Raji (cell line): ENCODE results near the gene KIF1A.

ENCODE experiments used
- POLR2A ChIP-seq: IDR thresholded peaks from 2 replicates; pipeline ENCODE4 v1.6.1; 2011; ENCODE audit warnings: low read depth, low read length, control low read depth; ENCODE audit not compliant: insufficient read depth

Gene KIF1A, protein sequence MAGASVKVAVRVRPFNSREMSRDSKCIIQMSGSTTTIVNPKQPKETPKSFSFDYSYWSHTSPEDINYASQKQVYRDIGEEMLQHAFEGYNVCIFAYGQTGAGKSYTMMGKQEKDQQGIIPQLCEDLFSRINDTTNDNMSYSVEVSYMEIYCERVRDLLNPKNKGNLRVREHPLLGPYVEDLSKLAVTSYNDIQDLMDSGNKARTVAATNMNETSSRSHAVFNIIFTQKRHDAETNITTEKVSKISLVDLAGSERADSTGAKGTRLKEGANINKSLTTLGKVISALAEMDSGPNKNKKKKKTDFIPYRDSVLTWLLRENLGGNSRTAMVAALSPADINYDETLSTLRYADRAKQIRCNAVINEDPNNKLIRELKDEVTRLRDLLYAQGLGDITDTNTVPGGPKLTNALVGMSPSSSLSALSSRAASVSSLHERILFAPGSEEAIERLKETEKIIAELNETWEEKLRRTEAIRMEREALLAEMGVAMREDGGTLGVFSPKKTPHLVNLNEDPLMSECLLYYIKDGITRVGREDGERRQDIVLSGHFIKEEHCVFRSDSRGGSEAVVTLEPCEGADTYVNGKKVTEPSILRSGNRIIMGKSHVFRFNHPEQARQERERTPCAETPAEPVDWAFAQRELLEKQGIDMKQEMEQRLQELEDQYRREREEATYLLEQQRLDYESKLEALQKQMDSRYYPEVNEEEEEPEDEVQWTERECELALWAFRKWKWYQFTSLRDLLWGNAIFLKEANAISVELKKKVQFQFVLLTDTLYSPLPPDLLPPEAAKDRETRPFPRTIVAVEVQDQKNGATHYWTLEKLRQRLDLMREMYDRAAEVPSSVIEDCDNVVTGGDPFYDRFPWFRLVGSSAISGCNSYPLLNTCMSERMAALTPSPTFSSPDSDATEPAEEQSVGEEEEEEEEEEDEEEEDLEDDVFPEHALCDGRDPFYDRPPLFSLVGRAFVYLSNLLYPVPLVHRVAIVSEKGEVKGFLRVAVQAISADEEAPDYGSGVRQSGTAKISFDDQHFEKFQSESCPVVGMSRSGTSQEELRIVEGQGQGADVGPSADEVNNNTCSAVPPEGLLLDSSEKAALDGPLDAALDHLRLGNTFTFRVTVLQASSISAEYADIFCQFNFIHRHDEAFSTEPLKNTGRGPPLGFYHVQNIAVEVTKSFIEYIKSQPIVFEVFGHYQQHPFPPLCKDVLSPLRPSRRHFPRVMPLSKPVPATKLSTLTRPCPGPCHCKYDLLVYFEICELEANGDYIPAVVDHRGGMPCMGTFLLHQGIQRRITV (N-terminal part only)

DNA sequence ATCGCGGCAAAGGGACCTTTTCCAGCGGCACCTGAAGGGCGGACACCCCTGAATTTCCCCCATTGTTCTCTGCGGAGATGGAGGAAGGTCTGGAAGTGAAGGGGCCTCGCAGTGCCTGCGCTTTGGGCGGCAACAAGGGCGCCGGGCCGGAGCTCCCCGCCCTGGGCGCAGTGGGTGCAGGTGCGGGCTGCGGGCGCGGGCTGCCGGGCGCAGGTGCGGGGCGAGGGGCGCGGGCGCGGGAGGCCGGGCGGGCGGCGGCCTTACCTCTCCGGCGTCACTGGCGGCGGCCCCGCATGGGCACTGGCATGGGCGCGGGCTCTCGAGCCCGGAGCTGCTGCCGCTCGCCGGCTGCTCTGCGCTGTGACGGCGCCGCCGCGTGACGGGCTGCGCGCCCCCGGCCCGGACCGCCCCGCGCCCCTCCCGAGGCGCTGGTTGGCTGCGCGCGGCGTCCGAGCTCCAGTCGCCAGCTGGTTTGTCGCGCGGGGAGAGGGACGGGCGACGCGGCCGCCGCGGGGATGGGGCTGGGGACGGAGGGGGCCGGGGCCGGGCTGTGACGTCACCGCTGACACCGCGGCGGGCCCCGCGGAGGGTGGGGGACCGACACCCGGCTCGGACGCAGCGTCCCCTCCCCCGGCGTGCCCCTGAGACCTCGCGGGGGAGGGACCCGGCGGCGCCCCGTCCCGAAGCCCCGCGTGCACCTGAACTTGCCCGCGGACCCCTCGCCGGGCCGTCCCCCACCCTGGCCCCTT is at the start of gene KIF1A:
TSS of gene KIF1A (minus strand) at position 362 of the 749 bp plus-strand sequence. CDS start 22,467 bp downstream, outside the sequence.
- no peak for TF ChIP-seq POLR2A

DNA sequence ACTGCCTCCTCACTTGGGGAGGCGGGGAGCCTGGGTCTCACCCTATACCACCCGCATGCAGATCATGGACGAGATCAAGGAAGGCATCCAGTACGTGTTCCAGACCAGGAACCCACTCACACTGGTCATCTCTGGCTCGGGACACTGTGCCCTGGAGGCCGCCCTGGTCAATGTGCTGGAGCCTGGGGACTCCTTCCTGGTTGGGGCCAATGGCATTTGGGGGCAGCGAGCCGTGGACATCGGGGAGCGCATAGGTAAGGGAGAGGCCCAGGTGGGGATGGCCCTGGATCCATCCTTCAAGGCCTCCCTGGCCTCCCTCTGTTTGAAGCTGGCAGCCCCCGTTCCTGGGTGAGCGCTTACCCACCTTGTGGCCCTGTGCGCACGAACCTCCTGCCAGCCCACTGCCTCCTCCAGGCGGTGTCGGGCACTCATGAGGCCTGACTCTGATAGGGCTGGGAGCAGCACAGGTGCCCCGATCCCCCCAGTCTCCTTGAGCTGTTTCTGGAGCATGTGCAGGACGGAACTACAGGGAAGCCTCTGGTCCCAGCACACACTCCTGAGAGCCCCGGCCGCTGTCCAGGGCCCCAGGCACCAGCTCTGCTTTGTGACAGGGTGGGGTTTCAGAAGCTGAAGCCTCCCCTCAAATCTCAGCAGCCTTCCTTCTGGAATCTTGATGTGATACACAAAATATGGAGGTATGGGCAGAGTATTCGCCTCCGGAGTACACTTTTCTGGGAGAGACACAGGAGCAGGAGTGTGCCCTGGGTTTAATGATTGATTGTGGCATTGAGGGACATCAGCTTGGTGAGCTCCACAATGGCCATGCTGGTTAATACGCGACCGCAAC is 49.3 kb upstream of the KIF1A start:
- no peak for TF ChIP-seq POLR2A

DNA sequence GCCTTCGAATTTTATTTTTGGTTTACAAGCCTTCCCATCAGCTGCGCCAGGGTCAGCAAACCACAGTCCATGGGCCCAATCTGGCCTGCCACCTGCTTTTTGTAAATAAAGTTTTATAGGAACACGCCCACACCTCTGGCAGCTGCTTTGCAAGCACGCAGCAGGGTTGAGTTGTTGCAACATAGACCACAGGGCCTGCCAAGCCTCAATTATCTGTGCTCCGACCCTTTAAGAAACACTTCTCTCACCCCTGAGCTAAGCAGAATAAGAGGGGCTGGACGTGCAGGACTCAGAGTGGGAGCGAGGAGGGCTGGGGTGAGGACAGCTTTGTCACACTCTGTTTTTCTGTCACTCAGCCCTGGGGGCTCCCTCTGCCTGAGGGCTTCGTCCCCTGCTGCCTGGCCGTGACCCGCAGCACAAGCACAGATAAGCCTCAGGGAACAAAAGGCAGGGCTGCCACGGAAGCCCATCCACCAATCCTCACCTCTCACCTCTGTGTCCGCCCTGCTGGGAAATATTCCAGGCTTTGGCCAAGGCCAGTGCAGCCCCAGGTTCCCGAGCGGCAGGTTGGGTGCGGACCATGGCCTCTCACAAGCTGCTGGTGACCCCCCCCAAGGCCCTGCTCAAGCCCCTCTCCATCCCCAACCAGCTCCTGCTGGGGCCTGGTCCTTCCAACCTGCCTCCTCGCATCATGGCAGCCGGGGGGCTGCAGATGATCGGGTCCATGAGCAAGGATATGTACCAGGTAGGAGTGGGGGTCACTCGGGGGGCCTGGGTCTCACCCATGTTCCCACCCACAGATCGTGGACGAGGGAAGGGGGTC is 48.5 kb upstream of the KIF1A start, which contains the start of gene AGXT:
TSS of gene AGXT (plus strand) at position 539 of the 823 bp plus-strand sequence. CDS start at position 581, 42 bp downstream.
- no peak for TF ChIP-seq POLR2A

DNA sequence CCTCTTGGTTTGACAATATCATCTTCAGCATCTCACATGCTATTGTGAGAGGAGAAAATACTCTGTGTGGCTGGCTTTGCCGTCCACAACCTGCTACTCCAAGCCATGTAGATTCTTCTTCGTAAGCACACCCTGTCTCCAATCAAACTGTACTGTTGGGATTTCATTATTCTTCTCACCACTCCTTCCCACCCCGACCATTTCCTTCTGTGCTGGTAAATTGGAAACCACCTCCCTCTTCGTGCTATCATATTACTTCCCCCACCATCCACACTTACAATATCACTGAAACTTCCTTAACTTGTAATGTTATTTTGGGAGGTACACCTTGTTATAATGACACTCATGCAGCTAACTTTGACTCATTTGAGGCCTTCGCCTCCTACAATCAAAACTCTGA is 45.4 kb upstream of the KIF1A start:
- no peak for TF ChIP-seq POLR2A

DNA sequence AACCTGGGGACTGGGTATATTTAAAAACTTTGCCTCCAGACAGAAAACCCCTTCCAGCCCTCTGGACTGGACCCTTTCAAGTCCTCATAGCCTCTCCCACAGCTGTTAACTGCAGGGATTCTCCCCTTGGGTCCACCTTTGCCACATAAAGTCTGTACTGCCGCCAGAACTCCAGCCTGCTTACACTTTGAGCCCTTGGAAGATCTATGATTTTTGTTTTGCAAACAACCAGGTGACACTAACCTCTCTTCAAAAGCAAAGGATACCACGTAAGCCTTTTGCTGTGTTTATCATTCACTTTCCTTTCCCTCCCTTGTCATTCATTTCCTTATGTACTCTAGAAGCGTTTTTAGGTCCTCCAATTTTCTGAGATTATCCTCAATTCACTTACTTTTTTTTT is 44.5 kb upstream of the KIF1A start:
- TF ChIP-seq POLR2A = no peak

DNA sequence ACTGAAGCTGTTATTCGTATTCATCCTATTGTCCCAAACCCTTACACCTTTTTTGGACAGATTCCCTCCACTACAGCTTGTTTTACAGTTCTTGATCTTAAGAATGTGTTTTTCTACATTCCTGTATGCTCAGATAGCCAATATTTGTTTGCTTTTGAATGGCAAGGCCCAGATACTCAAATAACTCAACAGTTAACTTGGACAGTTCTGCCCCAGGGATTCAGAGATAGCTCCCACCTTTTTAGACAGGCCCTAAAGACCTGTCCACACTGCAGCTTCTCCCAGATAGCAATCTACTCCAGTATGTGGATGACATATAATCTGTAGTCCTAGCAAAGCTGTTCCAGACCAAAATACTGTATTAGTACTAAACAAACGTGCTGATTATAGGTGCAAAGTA is 41.5 kb upstream of the KIF1A start:
- no peak for TF ChIP-seq POLR2A

DNA sequence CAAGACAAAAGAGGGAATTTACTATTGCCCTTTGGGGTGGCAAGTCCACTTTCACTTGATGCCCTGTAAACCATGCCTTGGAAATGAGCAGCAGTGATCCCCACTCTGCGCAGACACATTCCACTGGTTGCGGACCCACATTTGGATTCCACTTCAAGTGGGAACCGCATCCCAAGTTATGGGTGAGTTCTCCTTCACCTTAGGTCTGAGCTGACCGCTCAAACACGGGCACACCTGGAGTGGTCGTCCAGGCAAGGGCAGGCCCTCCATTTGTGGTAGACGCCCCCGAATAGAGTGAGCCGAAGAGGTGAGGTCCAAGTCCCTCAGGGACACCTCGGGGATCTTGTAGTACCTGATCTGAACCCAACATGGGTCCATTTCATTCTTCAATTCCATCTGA is 38.9 kb upstream of the KIF1A start:
- TF ChIP-seq POLR2A = no peak

DNA sequence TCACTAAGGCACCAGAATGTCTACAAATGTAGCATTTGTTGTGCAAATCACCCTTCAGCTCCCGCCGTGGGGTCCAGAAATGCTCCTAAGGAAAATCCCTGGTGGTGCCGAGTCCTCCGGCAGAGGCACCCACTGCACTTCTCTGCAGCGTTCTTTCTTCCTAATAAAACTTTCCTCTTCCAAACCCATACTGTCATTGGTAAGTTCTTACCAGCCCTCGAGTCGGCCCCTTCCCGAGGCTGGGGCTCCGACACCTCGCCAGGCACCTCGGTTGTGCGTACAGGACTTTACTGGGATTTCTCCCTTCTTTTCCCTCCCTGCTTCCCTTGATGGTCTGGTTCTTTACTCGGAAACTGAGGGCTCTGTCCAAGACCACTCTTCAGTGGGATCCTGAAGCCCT is 38.3 kb upstream of the KIF1A start:
- no peak for TF ChIP-seq POLR2A

DNA sequence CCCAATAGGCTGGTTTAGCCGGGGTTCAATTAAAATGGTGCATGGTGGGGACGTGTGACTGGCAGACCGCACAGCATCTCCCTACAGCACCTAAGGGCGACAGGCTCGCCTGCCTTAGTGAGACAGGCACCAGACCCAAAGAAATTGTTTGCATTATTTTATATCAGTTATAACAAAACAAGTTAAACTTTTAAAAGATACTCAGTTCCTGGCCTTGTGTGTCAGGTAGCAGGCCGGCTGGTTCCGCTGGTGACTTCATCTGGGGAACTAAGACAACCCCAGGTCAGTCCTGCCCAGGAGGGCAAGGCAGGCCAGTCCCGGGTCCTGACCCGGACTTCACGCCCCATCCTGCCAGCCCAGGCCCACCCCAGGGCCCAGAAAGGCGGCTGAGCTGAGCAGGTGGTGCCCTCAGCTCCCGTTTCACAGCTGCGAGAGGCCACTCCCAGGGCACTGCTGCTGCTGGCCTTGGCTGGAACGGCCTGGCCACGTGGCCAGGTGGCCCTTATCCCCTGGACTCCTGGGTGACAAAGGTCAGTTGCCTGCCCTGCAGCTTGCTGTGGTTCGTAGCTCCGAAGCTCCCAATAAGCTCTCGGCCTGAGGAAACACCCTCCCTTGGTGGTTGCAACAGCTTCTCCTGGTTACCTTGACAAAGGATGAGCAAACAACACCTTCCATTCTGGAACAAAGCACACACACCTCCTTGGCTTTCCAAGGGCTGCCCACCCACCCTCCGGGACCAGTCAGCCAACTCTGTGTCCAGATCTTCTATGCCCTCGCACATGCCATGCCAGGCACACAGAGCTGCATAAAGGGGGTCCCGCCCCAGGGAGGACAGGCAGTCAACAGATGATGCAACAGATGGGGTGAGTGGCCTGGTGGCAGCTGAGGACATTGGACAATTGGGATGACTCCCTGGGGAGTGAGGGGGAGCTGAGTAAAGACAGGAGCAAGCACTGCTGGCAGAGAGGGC is 37.3 kb upstream of the KIF1A start:
- no peak for TF ChIP-seq POLR2A

DNA sequence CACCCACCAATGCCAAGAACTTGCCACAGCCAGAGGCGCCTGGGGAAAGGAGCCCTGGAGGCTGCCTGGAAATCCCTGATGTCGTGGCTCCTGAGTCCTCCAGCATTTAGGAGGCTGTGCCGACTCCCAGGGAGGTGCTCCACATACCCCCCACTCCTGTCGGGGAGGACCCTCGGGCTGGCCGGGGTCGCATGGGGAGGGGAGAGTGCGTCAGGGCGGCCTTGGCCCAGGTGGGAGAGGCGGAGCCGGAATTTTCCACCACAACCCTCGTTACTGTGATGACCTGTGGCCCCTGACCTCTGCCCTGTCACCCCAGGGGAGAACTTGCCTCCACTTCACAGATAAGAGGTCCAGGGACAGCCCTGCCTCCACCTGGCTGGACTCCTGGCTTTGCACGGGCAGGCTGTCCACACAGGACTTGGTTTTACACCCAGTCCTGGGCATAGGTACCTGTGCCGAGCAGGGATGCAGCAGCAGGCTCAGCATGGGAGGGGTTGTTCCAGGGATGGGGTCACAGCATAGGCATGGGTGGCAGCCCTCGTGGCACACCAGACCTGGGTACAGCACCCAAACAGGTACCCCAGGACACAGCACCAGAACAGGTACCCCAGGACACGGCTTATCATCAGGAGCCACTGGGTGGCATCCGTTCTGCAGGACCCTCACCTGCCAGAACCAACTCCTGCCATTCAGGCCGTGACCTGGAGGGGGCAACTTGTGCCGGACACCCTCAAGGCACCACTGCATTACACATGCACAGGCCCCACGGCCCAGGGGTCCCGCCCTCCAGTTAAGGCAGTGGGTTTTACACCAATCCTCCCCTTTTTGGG is 36.3 kb upstream of the KIF1A start:
- TF ChIP-seq POLR2A = no peak

DNA sequence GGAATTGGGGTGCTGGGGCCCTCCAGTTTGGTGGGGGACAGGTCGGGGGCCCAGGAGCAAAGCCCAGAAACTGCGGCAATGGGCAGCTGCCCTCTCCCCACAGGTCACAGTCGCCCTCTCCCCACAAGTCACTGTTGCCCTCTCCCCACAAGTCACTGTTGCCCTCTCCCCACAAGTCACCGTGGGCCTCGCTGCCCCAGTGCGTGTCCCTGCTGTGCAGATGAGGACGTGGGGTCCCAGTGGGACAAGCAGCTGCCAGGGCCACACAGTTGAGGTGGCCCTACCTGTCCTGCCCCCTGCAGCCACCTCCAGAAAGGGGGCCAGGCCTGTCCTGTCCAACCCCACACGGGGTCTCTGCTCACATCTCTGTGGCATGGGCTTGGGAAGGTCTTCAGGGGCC is 35.7 kb upstream of the KIF1A start:
- no peak for TF ChIP-seq POLR2A
